A673 (cell line): ENCODE results near the gene RNF41. TPM values are rescaled to one million over a fixed set of nuclear protein-coding genes. Genes with fewer than 3 reads are reported as not detected.
"Not testable (repeated sequence)": the region's sequence is repeated elsewhere in the genome, so short reads cannot be mapped to it uniquely, and the experiment has no call there.

ENCODE experiments used
- BruUV-seq: library from RNA; stranded (reverse); fragments of 400-500 nt; replicated peaks from 2 replicates; lab custom pipeline; 2021; lab: Mats Ljungman, UMichigan
- CTCF ChIA-PET: fragments of 300-600 bp; sonication (Branson Sonifier 250); formaldehyde crosslinking; loops from one replicate; lab custom pipeline; 2022; ENCODE audit warnings: antibody characterized with exemption; lab: Charles Lee
- POLR2A ChIA-PET: fragments of 300-600 bp; sonication (Branson Sonifier 250); formaldehyde crosslinking; loops from one replicate; lab custom pipeline; 2022; ENCODE audit warnings: antibody characterized with exemption; ENCODE audit not compliant: low non-redundant PET; lab: Charles Lee
- DNase-seq: peaks from one replicate; pipeline ENCODE4 v3.0.0-alpha.2; 2015; ENCODE audit warnings: low spot score
- H3K27ac ChIP-seq: fragments of 200-600 bp; sonication (generic); 2 replicates; pipeline ENCODE4 v1.5.1; 2016; ENCODE audit warnings: mixed run types, low read depth, mild to moderate bottlenecking, mixed read lengths, antibody characterized with exemption, low read length; ENCODE audit not compliant: poor library complexity, severe bottlenecking
- H3K27me3 ChIP-seq: fragments of 200-600 bp; sonication (generic); replicated peaks from 2 replicates; pipeline ENCODE4 v1.6.1; 2017; ENCODE audit warnings: mixed run types, low read depth, mild to moderate bottlenecking, mixed read lengths, antibody characterized with exemption, low read length; ENCODE audit not compliant: insufficient read depth, poor library complexity
- H3K36me3 ChIP-seq: fragments of 200-600 bp; sonication (generic); 2 replicates; pipeline ENCODE4 v1.6.1; 2016; ENCODE audit warnings: mixed run types, mild to moderate bottlenecking, mixed read lengths, antibody characterized with exemption, low read length; ENCODE audit not compliant: insufficient read depth, poor library complexity, severe bottlenecking
- H3K4me1 ChIP-seq: fragments of 200-600 bp; sonication (generic); 2 replicates; pipeline ENCODE4 v1.6.1; 2017; ENCODE audit warnings: mixed run types, mild to moderate bottlenecking, mixed read lengths, antibody characterized with exemption, low read length; ENCODE audit not compliant: insufficient read depth, poor library complexity, severe bottlenecking
- H3K4me3 ChIP-seq: fragments of 200-600 bp; sonication (generic); 2 replicates; pipeline ENCODE4 v1.5.1; 2016; ENCODE audit warnings: low read depth, mixed run types, mild to moderate bottlenecking, mixed read lengths, low read length; ENCODE audit not compliant: poor library complexity, severe bottlenecking
- H3K9me3 ChIP-seq: fragments of 200-600 bp; sonication (generic); 2 replicates; pipeline ENCODE4 v1.6.1; 2016; ENCODE audit warnings: mixed run types, low read depth, mild to moderate bottlenecking, mixed read lengths, antibody characterized with exemption, low read length; ENCODE audit not compliant: poor library complexity, severe bottlenecking
- EZH2 ChIP-seq: fragments of 200-600 bp; sonication (generic); IDR thresholded peaks from 2 replicates; pipeline ENCODE4 v1.6.1; 2017; ENCODE audit warnings: borderline replicate concordance, low read depth, mild to moderate bottlenecking, mixed read lengths, antibody characterized with exemption, low read length; ENCODE audit not compliant: poor library complexity, severe bottlenecking
- intact Hi-C: fragments of 100-400 bp; cut with micrococcal nuclease; formaldehyde crosslinking; loops from one replicate; pipeline ENCODE4 v1.10.0; 2022; ENCODE audit not compliant: unreplicated experiment
- total RNA-seq: library from RNA; stranded (reverse); gene quantifications from 2 replicates; pipeline ENCODE4 v1.2.3, GENCODE V29; 2021
- TF ChIP-seq, protein P1 (sequence below): fragments of 300-800, 200-600 bp; sonication (generic); conservative IDR thresholded peaks from 2 replicates; pipeline ENCODE4 v1.5.1; 2017; ENCODE audit warnings: low read depth, mild to moderate bottlenecking, antibody characterized with exemption, low read length, moderate library complexity, mixed read lengths

RNF41 gene
- total RNA-seq, 1 experiment from 2014 or later: 48.1 TPM

DNA sequence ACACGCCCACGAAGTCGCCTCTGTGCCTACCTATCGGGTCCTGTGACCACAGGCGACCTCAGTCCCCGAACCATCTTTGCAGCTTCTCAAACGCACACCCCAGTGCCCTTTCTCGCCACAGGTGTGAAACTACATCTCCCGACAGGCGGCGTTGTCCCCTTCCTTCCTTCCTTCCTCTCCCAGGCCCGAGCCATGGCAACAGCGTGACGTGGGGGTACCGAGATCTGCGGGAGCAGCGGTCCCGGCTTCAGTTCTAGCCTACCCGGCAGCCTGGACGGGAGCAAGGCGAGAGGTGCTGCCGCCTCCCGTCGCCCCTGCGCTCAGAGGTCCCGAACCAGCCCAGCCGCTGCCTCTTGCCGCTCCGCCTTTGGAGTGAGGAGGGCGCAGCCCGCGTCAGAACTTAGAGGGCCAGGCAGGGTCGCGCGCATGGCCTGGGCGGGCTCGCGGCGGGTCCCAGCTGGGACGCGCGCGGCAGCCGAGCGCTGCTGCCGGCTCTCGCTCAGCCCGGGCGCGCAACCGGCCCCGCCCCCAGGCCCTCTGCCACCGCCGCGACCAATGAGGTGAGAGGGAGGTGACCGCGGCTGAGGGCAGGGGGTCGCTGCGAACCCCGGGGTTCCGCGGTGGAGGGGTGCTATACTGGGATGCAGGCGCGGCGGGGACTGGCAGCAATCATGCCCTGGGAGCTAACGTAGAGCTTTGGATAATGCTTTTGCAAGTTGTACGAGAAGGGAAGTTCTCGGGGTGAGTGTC lies 45.1 kb upstream of the RNF41 start, which contains the start of gene COQ10A:
Gene COQ10A (plus strand): TSS at position 250 of the 750 bp plus-strand sequence. CDS start 177 bp downstream, at position 427.
- CTCF ChIA-PET: interaction anchor here (1.0 to 1.5 kb wide), 4 partner anchors 9 to 197 kb away, joined by 3 to 5 read pairs (median 4); partner anchors contain the start of genes ANKRD52 and CNPY2
- Histone ChIP-seq H3K4me3 (peak within 1 kb of the TSS; percentile 70), H3K27ac (peak within 1 kb of the TSS; percentile 86), H3K9me3 (no peaks in the 10 kb centered on the region), H3K4me1 (peaks cover 3% of the 10 kb centered on the region), H3K27me3 (no peaks in the 10 kb centered on the region), H3K36me3 (peaks cover 13% of the 10 kb centered on the region)
- BruUV-seq: no TSS peak
- TF ChIP-seq EZH2: no peak
- TF ChIP-seq, protein P1, sequence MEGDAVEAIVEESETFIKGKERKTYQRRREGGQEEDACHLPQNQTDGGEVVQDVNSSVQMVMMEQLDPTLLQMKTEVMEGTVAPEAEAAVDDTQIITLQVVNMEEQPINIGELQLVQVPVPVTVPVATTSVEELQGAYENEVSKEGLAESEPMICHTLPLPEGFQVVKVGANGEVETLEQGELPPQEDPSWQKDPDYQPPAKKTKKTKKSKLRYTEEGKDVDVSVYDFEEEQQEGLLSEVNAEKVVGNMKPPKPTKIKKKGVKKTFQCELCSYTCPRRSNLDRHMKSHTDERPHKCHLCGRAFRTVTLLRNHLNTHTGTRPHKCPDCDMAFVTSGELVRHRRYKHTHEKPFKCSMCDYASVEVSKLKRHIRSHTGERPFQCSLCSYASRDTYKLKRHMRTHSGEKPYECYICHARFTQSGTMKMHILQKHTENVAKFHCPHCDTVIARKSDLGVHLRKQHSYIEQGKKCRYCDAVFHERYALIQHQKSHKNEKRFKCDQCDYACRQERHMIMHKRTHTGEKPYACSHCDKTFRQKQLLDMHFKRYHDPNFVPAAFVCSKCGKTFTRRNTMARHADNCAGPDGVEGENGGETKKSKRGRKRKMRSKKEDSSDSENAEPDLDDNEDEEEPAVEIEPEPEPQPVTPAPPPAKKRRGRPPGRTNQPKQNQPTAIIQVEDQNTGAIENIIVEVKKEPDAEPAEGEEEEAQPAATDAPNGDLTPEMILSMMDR: peak; percentile 62
- POLR2A ChIA-PET: no interaction called here
- intact Hi-C loops: no loop called here
- DNase-seq: peak; percentile 92

DNA sequence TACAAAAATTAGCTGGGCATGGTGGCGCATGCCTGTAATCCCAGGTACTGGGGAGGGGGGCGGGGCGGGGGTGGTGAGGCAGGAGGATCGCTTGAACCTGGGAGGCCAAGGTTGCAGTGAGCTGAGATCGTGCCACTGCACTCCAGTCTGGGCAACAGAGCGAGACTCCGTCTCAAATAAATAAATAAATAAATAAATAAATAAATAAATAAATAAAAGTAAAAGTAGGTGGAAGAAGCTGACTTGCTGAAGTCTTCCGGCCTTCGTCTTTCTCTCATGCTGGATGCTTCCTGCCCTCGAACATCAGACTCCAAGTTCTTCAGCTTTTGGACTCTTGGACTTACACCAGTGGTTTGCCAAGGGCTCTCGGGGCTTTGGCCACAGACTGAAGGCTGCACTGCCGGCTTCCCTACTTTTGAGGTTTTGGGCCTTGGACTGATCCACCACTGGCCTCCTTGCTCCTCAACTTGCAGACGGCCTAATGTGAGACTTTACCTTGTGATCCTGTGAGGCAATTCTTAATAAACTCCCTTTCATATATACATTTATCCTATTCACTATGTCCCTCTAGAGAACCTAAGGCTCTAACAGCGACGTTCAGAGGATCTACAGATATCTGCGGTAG lies 44.5 kb upstream of the RNF41 start:
- DNase-seq, POLR2A ChIA-PET, H3K9me3 ChIP-seq, H3K4me1 ChIP-seq, intact Hi-C loops, BruUV-seq, H3K27me3 ChIP-seq, H3K36me3 ChIP-seq, H3K27ac ChIP-seq: not testable (repeated sequence)
- CTCF ChIA-PET: interaction anchor here (1.0 to 1.5 kb wide), 3 partner anchors 8 to 198 kb away, joined by 3 to 4 read pairs (median 3); partner anchors contain the start of gene ANKRD52
- H3K4me3 ChIP-seq: peak overlapping the region; percentile 70

DNA sequence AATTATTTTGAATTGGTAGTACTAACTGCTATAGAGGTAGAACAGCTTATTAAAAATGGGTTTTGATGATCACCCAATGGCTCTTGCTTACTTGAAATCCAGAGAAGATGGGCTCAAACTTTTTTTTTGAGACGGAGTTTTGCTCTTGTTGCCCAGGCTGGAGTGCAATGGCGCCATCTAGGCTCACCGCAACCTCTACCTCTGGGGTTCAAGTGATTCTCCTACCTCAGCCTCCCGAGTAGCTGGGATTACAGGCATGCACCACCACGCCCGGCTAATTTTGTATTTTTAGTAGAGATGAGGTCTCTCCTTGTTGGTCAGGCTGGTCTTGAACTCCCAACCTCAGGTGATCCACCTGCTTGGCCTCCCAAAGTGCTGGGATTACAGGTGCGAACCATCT lies 41.2 kb upstream of the RNF41 start:
- intact Hi-C loops, DNase-seq, H3K36me3 ChIP-seq, H3K4me3 ChIP-seq, POLR2A ChIA-PET, H3K27ac ChIP-seq, H3K4me1 ChIP-seq, H3K27me3 ChIP-seq, CTCF ChIA-PET, BruUV-seq, H3K9me3 ChIP-seq: not testable (repeated sequence)
- TF ChIP-seq, protein P1: peak; percentile 28; the same call in 1 of the 2 replicates
